ENCODE results near the gene S100B.

DNA sequence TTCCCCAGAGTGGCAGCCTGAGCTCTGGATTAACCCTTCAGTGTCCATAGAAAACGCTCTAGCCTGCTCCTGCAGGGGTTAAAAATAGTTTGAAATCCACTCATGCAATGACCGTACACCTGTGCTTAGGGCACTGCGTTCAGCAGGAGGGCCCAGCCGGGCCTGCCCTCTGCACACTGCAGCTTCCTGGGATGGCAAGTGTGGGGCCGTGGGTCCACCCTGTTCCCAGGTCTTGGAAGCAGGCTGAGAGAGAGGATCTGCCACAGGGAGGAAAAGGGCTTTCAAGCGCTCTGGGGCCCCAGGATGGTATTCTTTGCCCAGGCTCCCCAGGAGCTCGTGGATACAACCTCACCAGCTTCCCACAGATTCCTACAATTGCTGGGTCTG, 1.5 kb upstream of the S100B start:
- TF ChIP-seq, protein P1, sequence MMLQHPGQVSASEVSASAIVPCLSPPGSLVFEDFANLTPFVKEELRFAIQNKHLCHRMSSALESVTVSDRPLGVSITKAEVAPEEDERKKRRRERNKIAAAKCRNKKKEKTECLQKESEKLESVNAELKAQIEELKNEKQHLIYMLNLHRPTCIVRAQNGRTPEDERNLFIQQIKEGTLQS (IDR thresholded peaks at IDR 0.05), result no peak
- TF ChIP-seq FOXA2 (IDR thresholded peaks at IDR 0.05), result no peak
- TF ChIP-seq, protein P2, sequence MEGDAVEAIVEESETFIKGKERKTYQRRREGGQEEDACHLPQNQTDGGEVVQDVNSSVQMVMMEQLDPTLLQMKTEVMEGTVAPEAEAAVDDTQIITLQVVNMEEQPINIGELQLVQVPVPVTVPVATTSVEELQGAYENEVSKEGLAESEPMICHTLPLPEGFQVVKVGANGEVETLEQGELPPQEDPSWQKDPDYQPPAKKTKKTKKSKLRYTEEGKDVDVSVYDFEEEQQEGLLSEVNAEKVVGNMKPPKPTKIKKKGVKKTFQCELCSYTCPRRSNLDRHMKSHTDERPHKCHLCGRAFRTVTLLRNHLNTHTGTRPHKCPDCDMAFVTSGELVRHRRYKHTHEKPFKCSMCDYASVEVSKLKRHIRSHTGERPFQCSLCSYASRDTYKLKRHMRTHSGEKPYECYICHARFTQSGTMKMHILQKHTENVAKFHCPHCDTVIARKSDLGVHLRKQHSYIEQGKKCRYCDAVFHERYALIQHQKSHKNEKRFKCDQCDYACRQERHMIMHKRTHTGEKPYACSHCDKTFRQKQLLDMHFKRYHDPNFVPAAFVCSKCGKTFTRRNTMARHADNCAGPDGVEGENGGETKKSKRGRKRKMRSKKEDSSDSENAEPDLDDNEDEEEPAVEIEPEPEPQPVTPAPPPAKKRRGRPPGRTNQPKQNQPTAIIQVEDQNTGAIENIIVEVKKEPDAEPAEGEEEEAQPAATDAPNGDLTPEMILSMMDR (IDR thresholded peaks at IDR 0.05; ENCODE audit: low read depth, low read length, missing input control), result no peak
- TF ChIP-seq EGR1 (IDR thresholded peaks at IDR 0.05; ENCODE audit: low read depth in 2 of 2), result no peak
- TF ChIP-seq GABPA (IDR thresholded peaks at IDR 0.05 in 1 of 2, conservative IDR thresholded peaks at IDR 0.05 in 1 of 2), result no peak
- no peak for TF ChIP-seq FOXA1 (IDR thresholded peaks at IDR 0.05)
